GM19238 (cell line): ENCODE results near the gene FAM228B.
"Not testable (repeated sequence)": the region's sequence is repeated elsewhere in the genome, so short reads cannot be mapped to it uniquely, and the experiment has no call there.

Source experiments
- DNase-seq: peaks from one replicate; pipeline ENCODE4 v3.0.0; 2011; ENCODE audit warnings: low spot score; ENCODE audit not compliant: insufficient read length

The FAM228B gene

GRCh38 chr2:24102677-24103076 lies 20.6 kb upstream of the FAM228B start:
- DNase-seq: no peak

DNA sequence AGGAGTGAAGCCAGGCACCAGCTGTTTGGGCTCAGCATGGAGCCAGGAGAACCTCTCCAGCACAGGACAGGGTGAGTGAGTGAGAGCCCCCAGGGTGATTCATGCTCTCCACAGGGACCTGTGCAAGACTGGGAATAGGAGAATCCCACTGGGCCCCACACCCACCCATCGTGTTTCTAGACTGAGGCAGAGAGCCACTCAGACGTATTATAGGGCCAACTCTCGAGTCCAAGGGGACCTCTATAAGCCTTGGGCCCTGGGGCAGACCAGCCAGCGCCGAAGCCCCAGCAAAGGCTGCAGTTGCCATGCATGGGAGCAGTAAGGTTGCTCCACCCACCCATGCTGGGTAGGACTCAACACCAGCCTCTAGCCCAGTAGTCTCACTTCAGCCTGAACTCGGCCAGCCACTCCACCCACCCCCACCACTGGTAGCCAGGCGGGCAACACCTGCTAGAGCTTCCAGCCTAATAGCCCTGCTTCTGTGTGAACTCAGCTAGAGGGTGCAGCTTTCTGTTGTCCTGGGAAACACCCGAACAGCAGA lies 19.1 kb upstream of the FAM228B start:
- DNase-seq: no peak

DNA sequence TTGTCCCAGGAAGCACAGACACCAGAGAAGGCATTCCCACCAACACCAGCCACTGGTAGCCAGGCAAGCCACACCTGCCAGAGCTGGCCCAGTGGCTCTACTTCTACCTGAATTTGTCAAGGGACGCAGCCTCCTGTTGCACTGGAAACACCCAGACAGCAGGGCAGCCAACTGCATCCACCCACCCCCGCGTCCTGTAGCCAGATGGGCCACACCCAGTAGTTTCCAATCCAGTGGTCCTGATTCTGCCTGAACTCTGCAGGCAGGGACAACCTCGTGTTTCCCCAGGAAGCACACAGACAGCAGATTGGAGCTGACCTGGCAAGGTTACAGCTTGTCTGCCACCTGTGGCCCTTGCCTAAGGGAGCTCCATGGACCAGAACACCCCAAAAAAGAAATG lies 18.4 kb upstream of the FAM228B start:
- no peak for DNase-seq

GRCh38 chr2:24105816-24106215 lies 17.5 kb upstream of the FAM228B start:
- DNase-seq: no peak

- DNase-seq: no peak
Observed at GRCh38 chr2:24106786-24107185, 16.5 kb upstream of the FAM228B start.

DNA sequence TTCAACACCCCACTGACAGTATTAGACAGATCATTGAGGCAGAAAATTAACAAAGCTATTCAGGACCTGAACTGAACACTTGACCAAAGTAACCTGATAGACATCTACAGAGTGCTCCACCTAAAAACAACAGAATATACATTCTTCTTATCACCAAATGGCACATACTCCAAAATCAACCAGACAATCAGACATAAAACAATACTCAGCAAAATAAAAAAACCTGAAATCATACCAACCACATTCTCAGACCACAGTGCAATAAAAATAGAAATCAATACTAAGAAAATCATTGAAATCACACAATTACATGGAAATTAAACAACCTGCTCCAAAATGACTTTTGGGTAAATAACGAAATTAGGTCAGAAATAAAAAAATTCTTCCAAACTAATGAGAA lies 15.9 kb upstream of the FAM228B start:
- no peak for DNase-seq

- DNase-seq: not testable (repeated sequence)
Observed at GRCh38 chr2:24109431-24109830, 13.8 kb upstream of the FAM228B start.

DNA sequence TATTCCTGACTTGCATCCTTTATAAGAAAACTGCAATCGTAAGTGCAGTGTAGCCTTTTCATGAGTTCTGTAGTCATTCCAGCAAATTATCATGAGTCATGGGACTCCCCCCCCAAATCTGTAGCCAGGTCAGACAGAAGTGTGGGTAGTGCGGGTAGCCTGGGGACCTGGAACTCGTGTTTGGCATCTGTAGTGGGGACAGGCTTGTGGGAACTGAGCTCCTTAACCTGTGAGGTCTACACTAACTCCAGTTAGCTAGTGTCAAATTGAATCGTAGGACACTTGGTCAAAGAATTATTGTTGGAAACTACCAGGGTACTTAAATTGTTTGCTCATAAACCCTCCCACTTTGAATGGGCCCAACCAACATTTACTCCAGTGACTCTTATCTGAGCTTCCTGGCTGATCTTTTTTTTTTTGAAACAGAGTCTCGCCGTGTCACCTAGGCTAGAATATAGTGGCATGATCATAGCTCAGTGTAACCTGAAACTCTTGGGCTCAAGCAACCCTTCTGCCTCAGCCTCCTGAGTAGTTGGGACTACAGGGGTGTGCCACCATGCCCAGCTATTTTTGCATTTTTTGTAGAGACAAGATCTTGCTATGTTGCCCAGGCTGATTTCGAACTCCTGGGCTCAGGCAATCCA lies 12.5 kb upstream of the FAM228B start:
- DNase-seq: no peak

DNA sequence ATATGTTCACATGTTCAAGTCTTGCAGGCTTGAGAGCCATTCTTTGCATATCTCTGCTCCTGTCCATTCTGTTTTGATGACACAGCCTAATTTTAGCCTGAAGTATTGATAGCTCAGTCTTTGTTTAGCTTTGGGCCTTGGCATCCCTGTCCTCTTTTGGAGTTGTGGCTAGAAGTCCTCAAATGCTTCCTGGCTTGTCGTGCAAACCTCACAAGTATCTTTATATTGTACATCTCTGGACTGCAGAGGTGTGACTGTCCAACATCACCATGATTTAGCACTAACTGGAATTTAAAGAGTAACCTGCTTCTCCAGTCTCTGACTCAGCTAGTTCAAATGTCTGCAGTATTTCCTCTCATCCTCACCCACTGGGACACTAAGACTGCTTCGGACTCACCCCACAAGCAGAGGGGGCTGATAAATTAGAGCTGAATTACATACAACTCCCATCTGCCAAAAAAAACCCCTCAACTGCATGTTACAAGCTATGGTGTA lies 11.8 kb upstream of the FAM228B start:
- DNase-seq: no peak

GRCh38 chr2:24115057-24115456 lies 8.2 kb upstream of the FAM228B start:
- no peak for DNase-seq

GRCh38 chr2:24117902-24118301 lies 5.4 kb upstream of the FAM228B start:
- DNase-seq: no peak

DNA sequence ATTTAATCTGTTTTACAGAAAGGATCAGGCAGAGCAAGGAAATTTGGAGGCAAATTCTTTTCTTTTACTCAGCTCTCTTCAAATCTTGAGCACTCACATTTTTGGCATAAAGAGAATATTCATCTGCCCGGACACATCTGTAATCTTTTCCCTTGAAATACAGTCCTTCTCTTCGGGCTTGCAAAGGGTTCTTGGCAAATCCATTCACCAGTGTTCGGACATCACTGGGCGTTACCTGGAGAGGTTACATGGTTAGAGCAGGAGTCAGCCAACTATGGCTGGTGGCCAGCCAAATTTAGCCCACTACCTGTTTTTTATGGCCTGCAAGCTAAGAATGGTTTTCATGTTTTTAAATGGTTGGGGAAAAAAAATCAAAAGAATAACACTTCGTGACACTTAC lies 2.2 kb upstream of the FAM228B start:
- no peak for DNase-seq

- no peak for DNase-seq
Observed at GRCh38 chr2:24121469-24121868, 1.8 kb upstream of the FAM228B start.

DNA sequence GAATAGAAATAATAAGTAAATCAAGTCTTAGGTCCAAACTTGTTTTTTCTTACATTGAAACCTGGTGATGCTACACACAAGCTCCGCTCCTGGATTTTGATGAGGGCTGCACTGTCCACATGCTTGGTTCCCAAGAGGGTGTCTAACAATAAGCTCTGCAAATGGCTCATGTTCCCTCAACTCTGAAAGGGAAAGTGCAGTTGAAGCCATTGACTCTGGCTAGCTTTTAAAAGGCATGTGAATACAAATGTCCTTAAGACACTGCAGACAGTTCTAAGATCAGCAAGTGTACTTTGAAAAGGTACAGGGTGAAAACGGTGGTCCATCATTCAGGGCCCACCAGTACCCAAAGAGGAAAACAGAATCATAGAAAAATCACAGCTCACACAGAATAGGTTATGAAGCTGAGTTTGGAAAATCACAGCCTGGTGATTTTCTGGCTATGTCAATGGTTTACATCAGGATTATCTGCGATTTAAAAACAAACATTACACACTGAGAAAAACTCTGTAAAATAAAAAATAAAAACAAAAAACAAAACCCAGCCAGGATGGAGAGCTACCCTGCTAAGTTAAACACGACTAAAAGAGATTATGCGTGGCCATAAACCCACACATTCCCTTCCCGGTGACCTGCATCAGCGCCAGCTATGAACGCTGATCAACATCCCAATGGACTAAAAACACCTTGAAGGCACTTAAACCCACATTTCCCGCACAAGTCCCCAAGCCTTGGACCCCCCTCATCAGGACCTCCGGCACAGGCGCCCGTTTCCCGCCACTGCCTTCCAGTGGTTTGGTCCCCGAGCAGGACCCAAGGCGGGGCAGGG lies 689 bp upstream of the FAM228B start:
- DNase-seq: no peak

DNA sequence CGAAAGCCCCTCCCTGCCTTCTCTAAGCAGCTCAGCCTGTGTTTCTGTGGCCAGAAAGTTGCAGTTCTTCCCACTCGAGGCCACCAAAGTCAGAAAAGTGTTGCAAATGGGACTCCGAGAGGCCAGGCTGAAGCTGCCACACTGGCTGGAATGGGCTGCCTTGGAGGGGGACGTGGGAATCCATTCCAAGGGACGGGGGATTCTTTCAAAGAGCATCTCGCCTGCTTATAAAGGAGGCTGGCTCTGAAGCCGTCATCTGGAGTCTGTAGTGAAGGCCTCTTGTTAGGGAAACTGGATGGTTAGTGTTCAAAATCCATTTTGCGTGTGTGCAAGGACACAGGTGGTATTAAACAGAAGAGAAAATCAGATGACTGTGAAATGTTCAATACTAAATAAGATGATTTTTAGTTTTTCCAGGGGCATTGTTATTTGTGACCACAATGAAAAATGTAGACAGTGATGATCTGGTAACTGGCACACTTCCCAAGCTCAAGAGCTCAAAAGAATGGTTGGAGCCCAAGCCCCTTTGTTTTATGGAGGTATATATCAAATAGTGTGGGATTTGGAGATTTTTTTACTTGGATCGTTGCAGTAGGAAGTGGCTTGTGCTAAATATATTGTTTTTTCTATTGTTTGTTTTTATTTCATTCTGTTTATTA lies 782 bp downstream of the FAM228B start:
- DNase-seq: no peak

- DNase-seq: no peak
Observed at GRCh38 chr2:24125956-24126355, 2.7 kb downstream of the FAM228B start.

- no peak for DNase-seq
Observed at GRCh38 chr2:24132543-24132942, 9.3 kb downstream of the FAM228B start.

DNA sequence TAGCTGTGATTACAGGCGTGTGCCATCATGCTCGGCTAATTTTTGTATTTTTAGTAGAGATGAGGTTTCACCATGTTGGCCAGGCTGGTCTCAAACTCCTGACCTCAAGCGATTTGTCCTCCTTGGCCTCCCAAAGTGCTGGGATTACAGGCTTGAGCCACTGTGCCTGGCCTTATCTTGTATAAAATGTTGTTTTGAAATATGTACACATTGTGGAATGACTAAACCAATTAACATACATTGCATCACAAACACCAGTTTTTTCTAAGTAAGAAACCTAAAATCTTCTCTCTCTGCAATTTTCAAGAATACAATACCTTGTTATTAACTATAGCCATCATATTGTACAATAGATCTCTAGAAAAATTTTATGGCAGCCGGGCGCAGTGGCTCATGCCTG lies 17.0 kb downstream of the FAM228B start:
- DNase-seq: not testable (repeated sequence)

GRCh38 chr2:24147364-24147763 lies 24.1 kb downstream of the FAM228B start:
- no peak for DNase-seq

GRCh38 chr2:24152413-24153197 lies 29.3 kb downstream of the FAM228B start:
- no peak for DNase-seq

- DNase-seq: no peak
Observed at GRCh38 chr2:24153478-24153877, 30.2 kb downstream of the FAM228B start.
